HG03342 (cell line): ENCODE measurements around the gene SYNJ2.

Experiments
- ATAC-seq: cut with Tn5 transposase; IDR thresholded peaks from one replicate; pipeline ENCODE4 v1.9.1; 2021; ENCODE audit warnings: mild to moderate bottlenecking, moderate library complexity; ENCODE audit not compliant: unreplicated experiment

Gene SYNJ2

GRCh38 chr6:158010591-158011477 lies 29.2 kb downstream of the SYNJ2 start:
- ATAC-seq: no peak

DNA sequence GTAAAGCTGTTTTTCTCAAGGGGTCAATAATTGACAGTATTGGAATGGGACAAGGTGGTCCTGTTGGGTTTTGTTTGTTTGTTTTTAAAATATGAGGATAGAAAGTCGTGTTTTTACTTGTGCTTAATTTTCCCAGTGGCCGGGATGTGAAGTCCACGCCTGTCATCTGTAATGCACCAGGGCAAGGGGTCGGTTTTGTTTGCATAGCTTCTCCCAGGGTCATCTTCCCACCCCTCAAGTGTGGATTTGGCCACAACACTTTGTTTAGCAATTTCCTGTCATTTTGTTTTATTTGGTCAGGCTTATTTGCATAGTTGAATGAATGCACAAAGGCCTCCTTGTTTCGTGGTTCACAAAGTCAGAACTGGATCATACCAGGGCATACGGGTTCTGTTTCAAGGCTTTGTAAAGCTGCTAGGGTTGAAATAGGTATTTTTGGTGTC lies 29.8 kb downstream of the SYNJ2 start:
- no peak for ATAC-seq

GRCh38 chr6:158011980-158012566 lies 30.4 kb downstream of the SYNJ2 start:
- ATAC-seq: no peak

GRCh38 chr6:158013904-158014504 lies 32.3 kb downstream of the SYNJ2 start:
- no peak for ATAC-seq

DNA sequence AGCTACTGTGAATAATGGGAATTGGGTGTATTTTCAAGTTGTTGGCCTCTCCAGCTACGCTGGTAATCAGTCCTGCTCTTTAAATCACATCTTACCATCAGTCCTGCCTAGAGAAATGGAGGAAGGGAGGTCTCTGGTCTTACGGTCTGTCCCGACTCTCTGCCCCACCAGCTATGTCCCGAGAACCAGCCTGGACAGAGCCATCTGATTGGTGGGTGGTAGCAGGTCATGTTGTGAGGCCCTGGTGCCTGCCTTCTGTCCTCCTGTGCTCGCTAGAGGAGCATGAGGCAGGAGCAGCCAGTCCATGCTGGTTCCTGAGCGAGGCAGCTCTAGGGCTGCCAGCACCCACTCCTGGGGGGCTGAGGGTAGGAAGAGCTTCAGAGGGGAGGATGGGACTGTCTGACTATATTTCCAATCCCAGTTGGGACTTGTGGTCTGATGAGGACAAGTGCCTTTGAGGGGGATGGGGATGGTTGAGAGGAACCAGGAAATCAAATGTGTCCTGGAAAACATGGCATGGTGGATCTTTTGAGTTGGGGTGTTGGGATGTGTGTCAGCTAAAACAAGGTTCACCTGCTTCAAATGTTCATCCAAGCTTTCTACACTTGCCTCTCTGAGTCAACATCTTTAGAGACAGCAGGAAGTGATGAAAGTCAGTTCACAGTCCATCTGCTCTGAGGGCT lies 33.0 kb downstream of the SYNJ2 start:
- ATAC-seq: no peak

GRCh38 chr6:158015188-158015506 lies 33.5 kb downstream of the SYNJ2 start:
- ATAC-seq: no peak

GRCh38 chr6:158016571-158017383 lies 35.1 kb downstream of the SYNJ2 start:
- no peak for ATAC-seq

DNA sequence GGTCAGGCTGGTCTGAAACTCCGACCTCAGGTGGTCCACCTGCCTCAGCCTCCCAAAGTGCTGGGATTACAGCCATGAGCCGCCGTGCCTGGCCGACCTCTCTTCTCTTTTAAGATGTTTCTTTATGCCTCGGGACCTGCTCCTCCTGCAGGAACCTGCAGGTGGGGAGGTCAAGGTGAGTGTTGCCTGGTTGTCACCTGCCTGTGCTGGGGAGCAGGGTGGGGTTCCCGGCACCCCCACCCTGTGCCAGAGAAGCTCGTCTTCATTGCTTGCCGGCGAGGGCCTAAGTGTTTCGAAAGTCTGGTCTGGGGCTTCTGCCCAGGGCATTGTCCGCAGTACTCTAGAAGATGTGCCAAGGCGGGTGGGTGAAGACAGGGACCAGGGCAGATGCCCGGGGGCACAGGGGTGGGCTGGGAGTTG lies 36.0 kb downstream of the SYNJ2 start:
- no peak for ATAC-seq

DNA sequence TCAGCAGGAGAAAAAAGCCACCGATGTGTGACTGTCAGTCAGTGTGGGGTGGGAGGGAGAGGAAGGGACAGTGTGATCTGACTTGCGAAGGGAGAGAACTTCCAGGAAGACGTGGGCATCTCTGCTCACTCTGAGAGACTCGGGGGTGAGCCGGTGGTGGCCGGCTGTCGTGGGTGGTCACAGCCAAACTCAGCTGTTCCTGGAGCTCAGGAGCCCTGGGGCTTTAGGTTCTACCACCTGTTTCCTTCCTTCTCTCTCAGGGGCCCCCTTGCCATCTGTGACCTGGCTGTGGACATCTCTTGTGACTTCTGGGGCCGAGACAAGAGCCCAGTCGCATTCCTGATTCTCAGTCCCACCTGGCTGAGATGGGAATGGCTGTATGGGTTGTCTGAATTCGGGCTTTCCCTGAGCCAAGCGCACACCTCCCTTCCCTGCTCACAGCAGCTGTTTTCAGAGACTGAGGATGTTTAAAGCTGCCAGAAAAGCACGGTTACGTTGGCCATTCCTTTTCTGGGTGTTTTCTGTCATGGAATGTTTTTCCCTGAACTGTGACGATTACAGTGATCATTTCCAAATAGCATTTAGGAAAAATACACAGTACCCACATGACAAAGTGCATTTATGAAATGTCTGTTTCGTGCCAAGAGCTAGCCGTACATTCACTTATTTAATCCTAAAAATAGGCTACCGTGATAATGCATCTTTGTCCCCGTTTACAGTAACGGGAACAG lies 36.5 kb downstream of the SYNJ2 start:
- no peak for ATAC-seq

- ATAC-seq: no peak
These were observed 37.2 kb downstream of the SYNJ2 start for GRCh38 chr6:158018851-158019361.

DNA sequence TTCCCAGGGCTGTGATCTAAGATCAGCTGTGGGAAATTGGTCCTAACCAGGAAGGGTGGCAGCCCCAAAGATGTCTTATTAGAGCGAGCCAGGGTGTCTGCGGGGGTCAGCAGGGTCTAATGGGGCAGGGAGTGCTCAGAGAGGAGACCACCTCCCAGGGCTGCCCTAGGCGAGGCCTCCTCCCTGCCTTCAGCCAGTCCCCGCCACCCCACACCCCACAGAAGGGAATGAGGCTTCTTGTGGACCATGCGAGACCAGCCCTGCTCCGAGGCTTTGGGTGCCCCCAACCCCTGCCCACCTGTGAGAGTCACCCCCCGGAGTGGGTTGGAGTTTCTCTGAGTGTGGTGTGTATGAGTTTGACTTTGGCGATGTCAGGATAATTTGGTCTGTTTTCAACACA lies 37.8 kb downstream of the SYNJ2 start:
- ATAC-seq: no peak

GRCh38 chr6:158020272-158020711 lies 38.6 kb downstream of the SYNJ2 start:
- ATAC-seq: no peak

DNA sequence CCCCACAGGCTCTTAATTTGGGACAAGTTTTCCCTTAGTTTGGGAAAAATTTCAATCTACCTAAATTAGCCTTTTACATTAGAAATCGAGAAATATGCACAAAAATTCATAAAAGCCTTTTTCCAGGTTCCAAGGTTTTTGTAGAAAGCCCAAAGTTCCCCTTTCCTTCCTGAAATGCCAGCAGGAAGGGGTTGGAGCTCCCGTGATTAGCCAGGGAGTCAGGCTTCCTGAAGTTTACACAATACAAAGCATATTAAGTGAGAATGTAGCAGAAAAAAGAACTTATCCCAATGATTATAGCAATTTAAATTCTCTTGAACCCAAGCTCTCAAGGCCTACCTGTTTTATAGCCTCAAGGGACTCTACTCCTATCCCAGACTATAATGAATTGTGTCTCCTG lies 39.1 kb downstream of the SYNJ2 start:
- no peak for ATAC-seq

- ATAC-seq: no peak
These were observed 39.7 kb downstream of the SYNJ2 start for GRCh38 chr6:158021376-158021775.

GRCh38 chr6:158021814-158022748 lies 40.4 kb downstream of the SYNJ2 start:
- ATAC-seq: no peak

- ATAC-seq: no peak
These were observed 41.3 kb downstream of the SYNJ2 start for GRCh38 chr6:158022749-158023596.

DNA sequence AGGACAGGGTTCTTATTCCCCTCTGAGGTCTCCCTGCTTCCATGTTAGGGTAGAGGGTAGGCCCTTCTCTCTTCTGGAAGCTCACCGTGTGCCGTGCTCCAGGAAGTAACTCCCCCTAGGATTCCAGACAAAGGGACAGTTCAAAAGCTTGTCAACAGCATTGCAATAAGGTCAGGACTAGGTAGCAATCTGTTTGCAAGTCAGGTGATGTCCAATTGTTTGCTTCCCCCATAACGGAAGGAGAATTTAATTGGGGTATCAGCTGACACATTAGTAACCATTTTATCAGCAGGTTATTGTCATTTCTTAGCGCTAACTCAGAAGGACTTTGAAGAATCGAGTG lies 41.9 kb downstream of the SYNJ2 start:
- no peak for ATAC-seq
